ENCODE results near the gene ZNF438.
"Not testable (repeated sequence)": the region's sequence is repeated elsewhere in the genome, so short reads cannot be mapped to it uniquely, and the experiment has no call there.

Gene ZNF438, protein sequence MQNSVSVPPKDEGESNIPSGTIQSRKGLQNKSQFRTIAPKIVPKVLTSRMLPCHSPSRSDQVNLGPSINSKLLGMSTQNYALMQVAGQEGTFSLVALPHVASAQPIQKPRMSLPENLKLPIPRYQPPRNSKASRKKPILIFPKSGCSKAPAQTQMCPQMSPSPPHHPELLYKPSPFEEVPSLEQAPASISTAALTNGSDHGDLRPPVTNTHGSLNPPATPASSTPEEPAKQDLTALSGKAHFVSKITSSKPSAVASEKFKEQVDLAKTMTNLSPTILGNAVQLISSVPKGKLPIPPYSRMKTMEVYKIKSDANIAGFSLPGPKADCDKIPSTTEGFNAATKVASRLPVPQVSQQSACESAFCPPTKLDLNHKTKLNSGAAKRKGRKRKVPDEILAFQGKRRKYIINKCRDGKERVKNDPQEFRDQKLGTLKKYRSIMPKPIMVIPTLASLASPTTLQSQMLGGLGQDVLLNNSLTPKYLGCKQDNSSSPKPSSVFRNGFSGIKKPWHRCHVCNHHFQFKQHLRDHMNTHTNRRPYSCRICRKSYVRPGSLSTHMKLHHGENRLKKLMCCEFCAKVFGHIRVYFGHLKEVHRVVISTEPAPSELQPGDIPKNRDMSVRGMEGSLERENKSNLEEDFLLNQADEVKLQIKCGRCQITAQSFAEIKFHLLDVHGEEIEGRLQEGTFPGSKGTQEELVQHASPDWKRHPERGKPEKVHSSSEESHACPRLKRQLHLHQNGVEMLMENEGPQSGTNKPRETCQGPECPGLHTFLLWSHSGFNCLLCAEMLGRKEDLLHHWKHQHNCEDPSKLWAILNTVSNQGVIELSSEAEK

DNA sequence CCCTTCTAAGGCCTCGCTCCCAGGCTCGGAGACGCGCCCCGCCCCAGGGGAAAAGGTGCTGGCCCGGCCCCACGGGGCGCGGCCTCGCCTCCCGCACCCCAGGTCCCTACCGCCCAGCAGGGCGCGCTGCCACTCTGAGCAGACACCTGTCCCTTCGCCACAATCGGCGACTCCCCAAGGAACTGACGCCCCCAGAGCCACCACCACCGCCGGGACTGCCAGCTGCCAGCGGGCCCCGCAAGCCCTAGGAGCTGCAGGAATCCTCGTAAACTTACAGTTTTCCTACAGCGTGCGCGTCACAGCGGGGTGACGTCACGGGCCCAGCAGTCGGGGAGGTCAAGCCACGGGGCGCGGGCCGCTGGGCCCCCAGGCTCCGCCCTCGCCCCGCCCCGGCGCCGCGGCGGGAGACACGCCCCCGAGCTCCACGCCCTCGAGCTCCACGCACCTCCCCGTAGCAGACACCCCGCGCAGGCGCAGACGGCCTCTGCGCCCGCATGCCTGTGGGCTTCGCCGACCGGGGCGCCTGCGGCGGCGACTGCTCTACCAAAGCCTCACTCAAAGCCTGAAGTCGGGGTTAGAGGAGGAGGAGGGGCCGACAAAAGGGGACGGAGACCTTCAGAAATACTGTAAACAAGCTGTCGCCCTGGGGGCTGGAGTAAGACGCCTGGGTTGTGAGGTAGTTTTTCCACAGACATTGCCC lies at the start of gene ZNF438:
TSS of gene ZNF438 (minus strand) at position 308 of the 700 bp plus-strand sequence. CDS start 154,831 bp downstream, outside the sequence.
- DNase-seq (ENCODE audit: low spot score), result peak; percentile 92

DNA sequence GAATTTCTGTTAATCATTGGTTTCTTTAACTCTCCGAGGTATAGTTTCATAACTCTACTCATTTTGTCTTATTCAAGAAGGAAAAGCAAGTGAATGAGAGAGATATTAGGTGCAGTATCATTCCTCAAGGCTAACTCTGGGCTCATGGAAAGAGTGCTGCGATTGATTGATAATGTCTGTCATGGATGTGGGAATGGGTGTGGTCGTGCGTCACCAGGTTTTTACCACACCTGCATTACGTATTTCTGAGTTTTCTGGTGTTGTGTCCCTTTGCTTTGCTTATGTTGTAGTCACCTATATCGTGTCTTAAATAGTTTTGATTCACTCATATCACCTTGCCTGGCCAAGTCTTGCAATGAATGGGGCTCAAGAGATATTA lies 44.9 kb upstream of the ZNF438 start:
- DNase-seq (ENCODE audit: low spot score), result no peak

DNA sequence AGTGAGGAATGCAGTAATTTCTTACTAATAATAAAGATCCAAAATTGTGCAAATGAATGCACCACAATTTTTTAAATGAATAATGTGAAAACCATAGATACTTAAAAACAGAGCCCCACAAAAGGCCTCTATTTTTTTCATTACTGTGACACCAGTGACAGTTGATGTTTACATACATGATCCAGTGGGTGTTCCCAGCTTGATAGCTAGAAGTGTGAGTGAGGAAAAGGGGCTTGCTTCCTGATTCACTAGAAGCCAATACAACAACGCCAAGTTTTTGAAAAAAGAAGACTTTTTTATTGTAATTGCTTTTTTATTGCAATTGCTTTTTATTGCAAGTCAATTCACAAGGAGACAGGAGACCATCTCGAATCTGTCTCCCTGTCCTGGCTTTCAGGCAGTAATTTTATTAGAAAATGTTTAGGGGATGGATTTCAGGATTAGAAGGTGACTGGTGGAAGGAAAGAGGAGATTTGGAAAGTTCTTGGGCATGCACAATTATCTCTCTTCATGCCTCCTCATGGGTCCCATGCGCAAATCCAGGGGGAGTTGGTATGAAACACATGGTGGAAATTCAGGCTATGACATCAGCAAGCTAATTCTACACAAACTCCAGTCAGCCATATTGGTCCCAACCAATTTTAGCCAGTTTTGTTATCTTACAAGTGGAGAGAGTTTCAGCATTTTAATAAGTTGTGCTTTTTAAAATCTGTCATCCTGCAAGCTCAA lies 44.4 kb upstream of the ZNF438 start:
- DNase-seq (ENCODE audit: low spot score), result no peak

DNA sequence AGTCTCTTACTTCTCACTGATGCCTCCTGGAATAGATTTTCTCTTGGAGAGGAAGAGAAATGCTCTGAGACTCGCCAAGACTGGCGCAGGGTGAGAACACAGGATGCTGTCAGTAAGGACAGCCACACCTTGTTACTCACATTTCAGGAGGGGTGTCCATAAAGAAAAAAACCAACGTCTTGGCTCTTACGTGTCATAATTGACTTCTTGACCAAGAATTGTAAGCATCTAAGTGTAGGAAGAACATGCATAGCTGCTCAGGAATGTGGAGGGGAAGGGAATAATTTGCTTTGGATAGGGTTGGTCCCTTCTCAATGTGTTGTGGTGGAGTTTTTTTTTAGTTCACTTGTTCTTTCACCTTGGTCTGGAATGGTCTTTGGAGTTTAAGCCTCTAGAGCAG lies 43.8 kb upstream of the ZNF438 start:
- no peak for DNase-seq (ENCODE audit: low spot score)

DNA sequence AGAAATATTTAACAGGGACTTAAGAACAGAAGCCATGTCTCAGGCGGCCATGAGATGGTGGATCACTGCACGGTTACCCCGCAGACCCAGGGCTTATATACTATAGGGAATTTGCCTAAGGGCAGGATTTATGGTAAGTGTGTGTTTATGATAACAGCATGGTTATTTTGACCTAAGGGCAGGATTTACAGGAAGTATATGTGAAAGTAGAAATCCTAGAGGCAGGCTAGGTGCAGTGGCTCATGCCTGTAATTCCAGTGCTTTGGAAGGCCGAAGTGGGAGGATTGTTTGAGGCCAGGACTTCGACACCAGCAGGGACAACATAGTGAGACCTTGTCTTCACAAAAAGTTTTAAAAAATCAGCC lies 43.0 kb upstream of the ZNF438 start:
- no peak for DNase-seq (ENCODE audit: low spot score)

DNA sequence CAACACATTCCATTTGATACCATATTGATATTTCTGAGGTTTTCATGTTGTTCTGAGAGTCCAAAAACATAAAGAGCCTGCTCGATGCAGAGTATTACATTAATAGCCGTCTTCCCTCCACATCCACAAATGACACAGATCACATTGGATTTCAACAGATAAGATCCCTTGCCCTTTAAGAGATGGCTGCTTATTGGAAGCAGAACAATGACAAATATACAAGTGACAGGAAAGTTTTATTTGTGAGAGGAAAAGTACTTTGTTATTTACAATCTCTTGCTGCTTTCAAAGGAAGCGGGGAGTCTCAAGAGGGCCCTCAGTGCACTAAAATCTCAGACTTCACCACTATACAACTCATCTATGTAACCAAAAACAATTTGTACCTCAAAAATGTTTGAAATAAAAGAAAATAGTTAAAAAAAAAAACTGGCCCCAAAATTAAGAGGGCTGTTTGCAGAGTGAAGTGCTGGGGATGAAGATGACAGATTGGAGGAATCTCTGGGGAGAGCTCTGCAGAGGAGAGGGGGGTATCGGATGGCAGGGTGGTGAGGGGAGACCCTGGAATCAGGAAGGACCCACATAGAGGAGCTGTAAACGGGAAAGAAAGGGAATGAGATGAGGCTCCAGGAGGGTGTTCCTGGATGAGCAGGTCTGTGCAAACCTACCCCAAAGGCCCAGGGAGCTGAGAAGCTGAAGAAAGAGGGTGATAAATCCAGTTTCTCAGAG lies 42.5 kb upstream of the ZNF438 start:
- no peak for DNase-seq (ENCODE audit: low spot score)

DNA sequence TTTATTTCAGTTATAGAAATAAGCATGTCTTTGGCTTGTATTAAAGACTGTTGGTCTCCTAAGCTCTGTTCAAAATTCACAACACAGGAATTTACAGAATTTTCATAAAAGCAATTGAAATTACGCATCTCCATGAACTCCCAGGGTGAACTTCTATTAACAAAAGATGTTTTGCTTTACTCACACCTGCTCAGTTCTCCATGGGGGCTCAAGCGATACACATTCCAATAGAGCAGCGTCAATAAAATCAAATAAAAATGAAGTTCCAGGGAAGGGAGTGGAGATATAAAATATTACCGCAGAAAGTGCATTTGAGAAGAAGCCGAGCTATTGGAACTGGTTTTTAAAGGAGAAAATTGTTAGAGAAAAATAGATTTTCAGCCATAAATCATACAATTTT lies 41.5 kb upstream of the ZNF438 start:
- no peak for DNase-seq (ENCODE audit: low spot score)

DNA sequence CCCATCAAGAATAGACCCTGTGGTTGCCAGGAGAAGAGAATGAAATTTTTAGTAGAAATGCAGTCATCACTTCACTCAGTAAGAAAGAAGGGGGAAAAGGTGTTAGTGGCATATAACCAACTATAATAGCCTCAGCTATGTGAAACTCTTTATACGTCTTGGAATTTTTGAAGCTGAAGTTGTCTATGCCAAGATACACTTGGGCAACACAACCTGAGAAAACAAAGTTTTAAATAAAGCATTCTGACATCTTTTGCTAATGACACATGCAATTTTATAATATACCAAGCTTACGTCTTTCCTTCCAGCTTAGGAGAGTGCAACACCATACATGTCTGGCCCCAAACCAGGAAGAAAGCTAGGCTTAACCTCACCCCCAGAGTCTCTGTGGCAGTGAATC lies 40.8 kb upstream of the ZNF438 start:
- no peak for DNase-seq (ENCODE audit: low spot score)

DNA sequence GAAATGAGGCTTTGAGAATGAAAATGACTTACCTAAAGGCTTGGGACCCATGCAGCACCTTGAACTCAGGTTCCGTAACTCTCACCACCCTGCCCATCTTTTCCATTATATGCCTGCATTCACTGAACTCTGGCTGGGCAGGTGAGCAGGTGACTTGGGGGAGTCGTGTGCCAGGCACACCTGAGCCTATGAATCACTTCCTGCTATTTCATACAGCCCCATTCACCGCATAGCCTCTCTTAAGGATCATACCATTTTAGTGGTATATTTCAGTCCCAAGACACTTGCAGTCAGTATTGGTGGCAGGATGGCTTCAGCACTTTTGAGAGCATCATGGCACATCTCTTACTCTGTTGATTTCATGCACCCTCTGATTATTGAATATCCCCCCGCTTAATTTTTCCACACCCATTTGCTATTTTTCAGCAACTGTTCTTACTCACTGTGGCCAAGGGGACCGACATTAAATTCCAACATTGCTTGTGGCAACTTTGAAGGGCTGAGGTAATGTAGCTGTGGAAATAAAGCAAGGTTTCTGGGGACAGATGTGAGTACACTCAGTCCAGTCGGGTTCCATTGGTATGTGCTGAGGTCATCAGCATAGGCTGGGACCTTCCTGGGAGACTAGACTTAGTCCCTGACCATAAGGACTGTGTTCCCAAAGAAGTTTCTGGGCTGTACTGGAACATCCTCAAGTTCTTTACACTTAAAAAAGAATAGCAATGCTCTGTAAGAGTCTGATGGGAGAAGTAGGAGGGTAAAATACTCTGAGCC lies 39.8 kb upstream of the ZNF438 start:
- no peak for DNase-seq (ENCODE audit: low spot score)

DNA sequence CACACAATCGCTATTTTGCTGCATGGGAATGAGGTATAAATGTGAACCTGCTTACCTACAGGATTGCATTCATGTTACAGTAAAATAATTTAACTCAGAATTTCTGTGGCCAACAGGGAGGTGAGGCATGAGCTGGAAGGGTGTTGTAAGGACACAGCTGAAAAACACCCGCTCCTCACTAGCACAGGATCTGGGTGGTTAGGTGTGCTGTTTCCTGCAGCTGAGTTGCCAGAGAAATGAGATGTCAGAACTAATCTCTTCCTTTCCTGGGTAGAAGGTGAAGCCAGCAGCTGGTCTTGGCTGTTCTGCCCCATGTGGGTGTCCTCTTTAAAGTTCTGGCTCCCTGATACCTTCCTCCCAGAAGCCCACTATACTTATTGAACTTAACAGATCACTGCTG lies 39.0 kb upstream of the ZNF438 start:
- no peak for DNase-seq (ENCODE audit: low spot score)

DNA sequence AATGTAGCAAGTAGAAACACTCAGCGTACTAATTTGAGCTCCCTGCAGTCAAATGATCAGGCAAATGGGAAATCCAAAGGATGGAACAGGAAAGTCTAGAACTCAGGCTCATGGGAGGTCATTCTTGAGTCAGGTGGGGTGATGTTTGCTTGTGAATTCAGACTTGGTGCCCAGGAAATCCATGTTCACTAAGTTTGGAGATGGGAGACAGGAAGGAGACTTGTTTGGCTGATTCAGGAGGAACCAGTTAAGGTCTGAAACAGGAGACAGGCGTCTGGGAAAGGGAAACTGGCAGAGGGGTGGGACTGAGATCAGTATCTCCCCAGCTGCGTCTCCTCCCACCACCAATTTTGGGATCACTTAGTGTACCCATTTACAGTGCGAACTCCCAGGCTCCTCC lies 38.4 kb upstream of the ZNF438 start:
- no peak for DNase-seq (ENCODE audit: low spot score)

DNA sequence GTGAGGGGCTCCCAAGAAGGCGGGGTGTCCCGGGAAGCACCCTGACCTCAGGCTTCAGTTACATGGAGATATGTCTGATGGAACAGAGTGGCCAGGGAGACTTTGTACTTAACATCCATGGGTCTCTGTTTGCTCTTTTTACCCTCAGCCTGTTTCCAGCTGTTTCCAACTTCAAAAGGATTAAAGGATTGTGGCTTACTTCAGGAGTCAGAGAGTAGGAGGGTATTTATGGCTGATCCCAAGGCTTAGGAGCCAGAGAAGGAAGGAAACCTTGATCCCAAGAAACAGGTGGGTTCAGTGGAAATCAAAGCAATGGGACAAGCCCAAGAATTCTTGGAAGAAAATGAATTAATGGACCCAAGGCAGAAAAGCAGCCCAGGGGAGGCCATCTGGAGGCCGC lies 37.7 kb upstream of the ZNF438 start:
- no peak for DNase-seq (ENCODE audit: low spot score)

DNA sequence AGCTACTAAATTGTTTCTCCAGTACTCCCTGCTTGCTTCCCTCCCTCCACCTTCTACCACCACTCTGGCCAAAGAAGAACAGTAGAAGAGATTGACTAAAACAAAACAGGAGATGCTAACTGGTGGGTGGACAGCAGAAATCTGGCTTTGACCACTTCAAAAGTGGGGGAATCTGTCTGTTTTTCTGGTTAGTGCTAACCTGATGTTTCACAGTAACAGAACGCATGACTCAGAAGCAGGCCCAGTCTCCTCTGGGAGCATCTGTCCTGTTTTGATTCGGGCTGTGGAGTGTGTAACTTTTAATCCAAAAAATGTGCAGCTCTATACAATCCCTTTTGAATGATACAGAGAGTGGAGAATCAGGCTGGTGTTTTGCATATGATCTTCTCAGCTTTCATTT lies 32.7 kb upstream of the ZNF438 start:
- DNase-seq (ENCODE audit: low spot score), result no peak

DNA sequence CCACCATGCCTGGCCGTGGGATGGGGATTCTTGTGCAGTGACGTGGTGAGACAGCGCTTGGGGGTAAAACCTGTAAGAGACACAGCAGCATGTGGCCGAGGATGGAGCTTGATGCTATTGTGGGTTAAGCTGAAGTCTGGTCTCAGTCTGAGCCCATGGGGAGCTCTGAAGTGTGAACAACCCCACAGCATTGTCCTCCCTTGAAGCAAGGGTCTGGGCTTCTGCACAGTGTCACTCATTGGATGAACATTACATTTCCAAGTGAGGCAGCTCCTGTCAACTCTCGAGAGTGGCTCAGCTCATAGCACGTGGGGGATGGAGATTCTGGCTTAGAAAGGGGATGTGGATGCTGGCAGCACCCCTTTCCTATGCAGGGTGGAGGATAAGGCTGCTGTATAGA lies 32.2 kb upstream of the ZNF438 start:
- no peak for DNase-seq (ENCODE audit: low spot score)

DNA sequence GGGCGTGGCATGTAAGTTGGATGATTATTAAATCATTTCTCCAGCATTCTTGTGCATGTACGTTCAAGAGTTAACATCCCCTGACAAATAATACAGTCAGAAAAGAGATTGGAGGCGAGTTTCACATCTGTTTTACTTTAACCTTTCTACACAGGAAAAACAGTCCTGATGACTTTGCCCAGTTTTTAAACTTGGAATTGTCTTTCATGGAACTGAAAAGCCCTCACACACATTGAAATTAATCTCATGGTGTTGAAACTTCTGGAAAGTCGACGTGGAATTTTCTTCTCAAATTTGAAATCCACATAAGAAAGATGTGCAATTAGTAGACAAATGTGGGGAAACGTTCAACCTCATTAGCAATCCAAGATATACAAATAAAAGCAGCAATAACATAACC lies 31.2 kb upstream of the ZNF438 start:
- no peak for DNase-seq (ENCODE audit: low spot score)

DNA sequence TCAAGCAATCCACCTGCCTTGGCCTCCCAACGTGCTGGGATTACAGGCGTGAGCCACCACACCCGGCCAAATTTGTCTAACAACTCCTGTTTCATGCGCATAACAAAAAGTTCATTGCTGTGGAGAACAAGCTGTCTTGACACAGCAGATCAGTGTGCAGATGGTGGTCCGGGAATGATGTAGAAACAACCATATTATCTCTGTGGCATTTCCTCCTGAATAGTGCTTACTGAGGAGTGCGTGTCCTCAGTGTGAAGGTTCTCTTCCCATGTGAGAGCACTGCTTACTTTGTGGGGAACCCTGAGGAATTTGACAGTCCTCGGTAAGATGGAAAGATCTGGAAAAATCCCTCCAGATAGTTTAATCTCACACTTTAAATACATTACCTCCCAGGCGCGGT lies 30.3 kb upstream of the ZNF438 start:
- DNase-seq (ENCODE audit: low spot score), result no peak

DNA sequence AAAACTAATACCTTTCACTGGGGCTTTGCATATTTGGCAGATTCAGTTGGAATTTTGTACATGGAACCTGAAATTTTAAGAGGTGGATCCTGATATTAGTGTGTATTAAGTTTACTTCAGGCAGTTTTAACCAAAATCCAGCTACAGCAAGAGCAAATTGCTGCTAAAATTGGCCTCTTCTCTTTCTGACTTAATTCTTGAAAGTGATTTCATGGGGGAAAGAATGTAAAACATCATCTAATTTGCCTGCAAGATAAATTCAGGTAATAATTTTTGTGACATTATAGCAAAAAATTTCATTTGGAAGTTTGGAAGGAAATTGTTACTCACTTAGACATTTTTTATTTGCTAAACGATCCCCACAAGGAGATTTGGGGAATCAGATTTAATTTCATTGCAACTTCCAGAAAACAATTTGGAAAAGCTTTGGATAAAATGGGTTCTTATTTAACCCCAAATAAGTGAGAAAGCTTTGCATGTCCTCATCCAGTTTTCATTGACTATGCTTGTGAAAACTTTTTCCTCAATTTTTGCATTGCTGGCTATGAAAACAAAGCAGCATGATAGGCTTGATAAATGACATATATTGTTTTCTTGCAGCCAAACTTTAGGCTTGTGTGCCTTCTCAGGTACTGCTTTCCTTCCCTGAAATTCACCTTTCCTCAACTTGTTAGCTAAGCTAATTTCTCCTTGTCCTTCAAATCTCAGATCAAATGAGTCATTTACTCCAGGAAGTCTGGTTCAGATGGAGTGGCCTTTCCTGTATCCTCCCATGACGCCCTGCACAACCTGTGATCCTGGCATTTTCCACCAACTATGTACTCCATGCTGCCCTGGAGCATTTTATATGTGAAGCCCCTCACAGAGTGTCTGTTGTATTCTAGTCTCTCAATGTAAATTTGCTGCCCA lies 27.4 kb upstream of the ZNF438 start:
- no peak for DNase-seq (ENCODE audit: low spot score)

DNA sequence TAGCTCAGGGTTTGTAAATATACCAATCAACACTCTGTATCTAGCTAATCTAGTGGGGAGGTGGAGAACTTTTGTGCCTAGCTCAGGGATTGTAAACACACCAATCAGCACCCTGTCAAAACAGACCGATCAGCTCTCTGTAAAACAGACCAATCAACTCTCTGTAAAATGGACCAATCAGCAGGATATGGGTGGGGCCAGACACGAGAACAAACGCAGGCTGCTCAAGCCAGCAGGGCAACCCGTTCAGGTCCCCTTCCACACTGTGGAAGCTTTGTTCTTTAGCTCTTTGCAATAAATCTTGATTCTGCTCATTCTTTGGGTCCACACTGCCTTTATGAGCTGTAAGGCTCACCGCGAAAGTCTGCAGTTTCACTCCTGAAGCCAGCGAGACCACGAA lies 25.0 kb upstream of the ZNF438 start:
- DNase-seq (ENCODE audit: low spot score), result not testable (repeated sequence)

DNA sequence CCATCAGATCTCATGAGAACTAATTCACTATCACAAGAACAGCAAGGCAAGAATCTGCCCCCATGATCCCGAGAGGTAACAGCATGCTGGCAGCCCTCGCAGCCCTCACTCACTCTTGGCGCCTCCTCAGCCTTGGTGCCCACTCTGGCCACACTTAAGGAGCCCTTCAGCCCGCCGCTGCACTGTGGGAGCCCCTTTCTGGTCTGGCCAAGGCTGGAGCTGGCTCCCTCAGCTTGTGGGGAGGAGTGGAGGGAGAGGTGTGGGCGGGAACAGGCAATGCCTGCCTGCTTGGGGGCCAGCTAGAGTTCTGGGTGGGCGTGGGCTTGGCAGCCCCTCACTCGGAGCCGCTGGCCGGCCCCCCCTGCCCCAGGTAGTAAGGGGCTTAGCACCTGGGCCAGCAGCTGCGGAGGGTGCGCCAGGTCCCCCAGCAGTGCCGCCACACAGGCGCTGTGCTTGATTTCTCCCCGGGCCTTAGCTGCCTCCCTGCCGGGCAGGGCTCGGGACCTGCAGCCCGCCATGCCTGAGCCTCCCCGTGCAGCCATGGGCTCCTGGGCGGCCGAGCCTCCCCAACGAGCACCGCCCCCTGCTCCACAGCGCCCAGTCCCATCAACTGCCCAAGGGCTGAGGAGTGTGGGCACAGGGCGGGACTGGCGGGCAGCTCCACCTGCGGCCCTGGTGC lies 24.0 kb upstream of the ZNF438 start:
- DNase-seq (ENCODE audit: low spot score), result no peak
